Cortex of kidney (tissue), 1 donor: Measurements from ENCODE around the gene UGT8.

ENCODE experiments used
- DNase-seq: peaks from one replicate; lab custom pipeline; 2025; lab: John Stamatoyannopoulos, UW

Gene UGT8

DNA sequence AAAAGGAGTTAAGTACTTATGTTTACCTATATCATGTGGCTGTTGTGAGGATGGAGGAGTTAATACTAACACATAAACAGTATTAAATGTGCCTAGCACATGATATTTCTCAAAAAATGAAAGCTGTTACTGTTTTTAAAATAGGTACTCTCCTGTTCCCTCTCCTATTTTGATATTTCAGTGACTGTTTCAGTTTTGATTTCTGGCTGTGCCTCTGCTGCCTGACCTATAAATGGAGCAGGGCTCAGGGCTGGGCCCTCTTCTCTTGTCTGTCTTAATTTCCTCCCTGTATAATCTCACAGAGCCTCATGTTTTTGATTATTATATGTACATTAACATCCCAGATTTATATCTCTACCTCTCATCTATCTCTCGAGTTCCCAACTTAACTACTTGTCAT, 93.3 kb downstream of the UGT8 start:
- DNase-seq, result no peak

DNA sequence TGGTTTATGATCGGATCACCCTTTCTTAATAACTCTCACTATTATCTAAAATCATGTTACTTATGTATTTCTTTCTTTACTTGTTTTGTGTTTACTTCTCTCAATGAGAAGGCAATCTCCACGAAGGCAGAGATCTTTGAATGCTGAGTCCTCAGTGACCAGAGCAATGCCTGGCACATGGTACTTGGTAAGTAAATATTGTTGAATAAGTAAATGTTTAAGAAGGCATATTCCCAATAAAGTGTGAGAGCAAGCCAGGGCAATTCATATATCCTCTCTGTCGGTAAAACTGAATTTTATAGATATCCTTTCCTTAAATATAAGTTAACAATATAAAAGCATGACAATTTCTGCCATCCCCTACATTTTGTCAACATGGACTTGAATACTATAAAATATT, 94.4 kb downstream of the UGT8 start:
- DNase-seq, result no peak

DNA sequence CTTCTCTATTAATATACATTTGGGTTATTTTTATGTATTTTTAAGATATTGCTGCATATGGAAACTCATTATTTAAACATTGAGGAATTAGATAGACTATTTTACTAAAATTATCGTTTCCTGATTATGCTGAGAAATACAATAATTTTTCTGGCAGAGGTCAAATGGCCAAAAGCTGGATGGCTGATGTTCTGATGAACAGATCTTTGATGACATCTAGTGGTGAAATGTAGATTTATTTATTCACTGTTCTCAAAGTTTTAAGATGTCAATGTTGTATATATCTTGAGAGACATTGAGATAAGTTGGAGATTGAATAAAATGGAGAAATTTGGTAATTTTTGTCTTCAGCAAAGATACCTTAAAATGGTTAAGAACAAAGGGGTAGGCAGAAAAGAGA, 96.2 kb downstream of the UGT8 start:
- DNase-seq, result no peak

DNA sequence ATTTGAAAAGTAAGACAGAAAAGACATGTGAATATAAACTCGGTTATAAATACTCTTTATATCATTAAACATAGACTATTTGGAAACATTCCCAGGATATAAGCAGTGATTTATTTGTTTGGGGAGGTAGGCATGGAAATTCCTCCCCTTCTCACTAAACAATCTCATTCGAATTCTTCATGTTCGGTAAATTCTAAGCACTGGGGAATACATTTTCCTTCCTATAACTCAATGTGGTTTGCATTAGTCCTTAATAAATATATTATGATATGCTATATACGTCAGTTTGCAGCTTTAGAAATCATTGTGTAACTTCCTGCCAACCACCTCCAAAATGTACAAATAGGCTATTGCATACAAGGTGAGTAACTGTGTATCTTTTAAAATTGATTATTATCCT, 99.6 kb downstream of the UGT8 start:
- DNase-seq, result no peak

DNA sequence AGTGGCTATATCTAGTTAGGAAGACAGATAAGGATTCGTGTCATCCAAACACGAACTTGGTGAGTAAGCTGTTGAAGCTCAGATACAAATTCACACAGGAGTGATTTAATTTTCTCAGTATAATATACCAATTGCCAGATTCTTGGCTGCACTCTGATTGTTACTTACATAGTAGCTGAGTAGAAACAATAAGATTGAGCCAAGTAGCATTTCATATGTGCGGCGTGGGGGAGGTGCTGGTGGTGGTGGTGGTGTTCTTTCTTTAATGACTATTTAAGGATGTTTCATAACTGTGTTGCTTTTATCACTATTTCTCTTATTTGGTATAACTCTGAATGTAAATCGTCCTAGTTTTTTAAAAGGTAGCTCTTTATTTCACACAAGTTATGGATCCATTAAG, 102.9 kb downstream of the UGT8 start:
- DNase-seq, result no peak

DNA sequence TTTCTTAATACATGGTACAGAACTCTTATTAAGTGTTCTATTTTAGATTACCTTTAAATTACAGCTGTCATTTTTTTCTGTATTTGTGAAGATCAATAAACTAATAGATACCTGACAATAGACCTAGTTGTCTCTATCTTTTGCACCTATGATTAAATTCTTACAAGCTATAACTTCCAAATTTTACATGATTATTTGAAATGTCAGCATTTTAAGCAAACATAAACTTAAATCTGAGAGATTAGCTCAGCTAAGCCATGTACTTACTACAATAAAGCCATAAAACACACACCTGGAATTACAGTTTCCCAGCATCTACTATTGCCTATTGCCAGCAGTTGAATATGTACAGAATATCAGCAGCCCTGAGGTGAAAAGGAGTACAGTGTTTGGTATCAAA, 118.8 kb downstream of the UGT8 start:
- DNase-seq, result no peak

DNA sequence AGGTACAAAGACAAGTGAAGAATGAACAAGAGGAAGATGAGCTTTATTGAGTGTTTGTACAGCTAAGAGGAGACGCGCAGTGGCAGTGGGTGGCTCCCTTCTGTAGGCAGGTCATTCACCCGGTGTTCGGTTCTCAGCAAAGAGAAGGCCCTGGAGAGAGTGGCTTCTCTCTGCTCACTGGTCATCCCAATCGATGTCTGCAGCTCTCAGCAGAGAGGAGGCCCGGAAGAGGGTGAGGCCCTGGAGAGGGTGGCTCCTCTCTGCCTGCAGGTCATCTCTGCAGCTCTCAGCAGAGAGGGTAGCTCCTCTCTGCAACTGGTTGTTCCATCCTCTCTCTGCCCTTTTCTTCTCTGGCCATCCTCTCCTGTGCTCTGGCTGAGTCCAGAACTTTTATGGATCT, 126.5 kb downstream of the UGT8 start:
- DNase-seq, result no peak

DNA sequence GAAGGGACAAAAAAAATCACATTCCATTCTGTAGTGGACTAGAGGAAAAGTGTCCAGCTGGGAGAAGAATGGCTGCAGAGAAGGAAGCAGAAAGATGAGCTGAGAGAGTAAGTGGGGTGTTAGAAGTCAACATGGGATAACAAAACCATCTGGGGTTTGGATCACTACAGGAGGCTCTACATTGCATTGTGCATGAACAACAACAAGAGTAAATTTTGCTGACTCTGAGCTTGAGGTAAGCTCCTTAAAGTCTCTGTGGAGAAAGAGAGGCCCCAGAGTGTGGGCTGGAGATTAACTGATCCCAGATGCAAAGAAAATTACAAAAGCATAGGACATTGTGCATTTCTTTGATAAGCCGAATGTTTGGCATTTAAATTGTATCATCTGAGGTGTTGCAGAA, 128.9 kb downstream of the UGT8 start:
- no peak for DNase-seq
